PFSK-1 (cell line): ENCODE measurements around the gene HOXC6.

Experiments used
- POLR2AphosphoS5 ChIP-seq: IDR thresholded peaks from 2 replicates; pipeline ENCODE4 v1.6.1; 2012; ENCODE audit warnings: low read depth, mild to moderate bottlenecking, control low read depth, low read length, moderate library complexity
- REST ChIP-seq, 2 experiments: IDR thresholded peaks; 2 replicates each; pipeline versions ENCODE4 v1.6.1 to v1.8.0; 2011 to 2012; ENCODE audit warnings: low read depth in 2 of 2, low read length in 2 of 2, control low read depth in 1 of 2, inconsistent platforms in 1 of 2, mild to moderate bottlenecking in 1 of 2, moderate library complexity in 1 of 2; ENCODE audit not compliant: insufficient read depth in 1 of 2

- TF ChIP-seq REST (IDR thresholded peaks at IDR 0.05; ENCODE audit: insufficient read depth in 1 of 2, low read depth in 2 of 2, low read length in 2 of 2) (no peak), POLR2AphosphoS5 (no peak)
Observed at GRCh38 chr12:54016478-54016964, 11.7 kb upstream of the HOXC6 start.
